GM12878 (cell line): ENCODE data around the gene ZNF100. TPM values are rescaled to one million over a fixed set of nuclear protein-coding genes. Genes with fewer than 3 reads are reported as not detected.

Experiments used
- ATAC-seq: fragments of 200-7000 bp; cut with Tn5 transposase; 3 replicates; pipeline ENCODE4 v1.9.1; 2020; ENCODE audit warnings: mild to moderate bottlenecking, moderate library complexity
- BruUV-seq: library from RNA; stranded (reverse); fragments of 400-500 nt; replicated peaks from 2 replicates; lab custom pipeline; 2021; lab: Mats Ljungman, UMichigan
- CTCF ChIA-PET: fragments of 300-600 bp; sonication (Branson Sonifier 250); formaldehyde crosslinking; extraction: SDS; loops from one replicate; lab custom pipeline; 2021; ENCODE audit warnings: inconsistent platforms; lab: Yijun Ruan, JAX
- POLR2A ChIA-PET: fragments of 350-600 bp; formaldehyde crosslinking; extraction: SDS; loops from one replicate; lab custom pipeline; 2021; ENCODE audit warnings: inconsistent platforms; lab: Charles Lee
- RAD21 ChIA-PET: fragments of 300-600 bp; sonication (Branson Sonifier 250); formaldehyde crosslinking; loops from one replicate; lab custom pipeline; 2023; ENCODE audit warnings: antibody characterized with exemption; ENCODE audit not compliant: unreplicated experiment; lab: Charles Lee
- SMC1A ChIA-PET: fragments of 300-600 bp; sonication (Branson Sonifier 250); formaldehyde crosslinking; loops from one replicate; lab custom pipeline; 2023; ENCODE audit not compliant: unreplicated experiment, uncharacterized antibody; lab: Charles Lee
- DNase-seq: peaks from one replicate; pipeline ENCODE4 v3.0.0-alpha.2; 2011; ENCODE audit warnings: low read depth, low spot score
- FAIRE-seq: peaks from 3 replicates; lab custom pipeline; 2011; peaks lifted over from hg19 to GRCh38; lab: Jason Lieb, UNC
- H2AFZ ChIP-seq: 2 replicates; pipeline ENCODE4 v1.6.0; 2011; ENCODE audit warnings: low read depth, low read length, control low read depth; ENCODE audit not compliant: control insufficient read depth
- H3K27ac ChIP-seq: 2 replicates; pipeline ENCODE4 v1.5.1; 2011; ENCODE audit warnings: control low read depth; ENCODE audit not compliant: control insufficient read depth, insufficient read depth
- H3K27me3 ChIP-seq, 2 experiments: replicated peaks in 1 of 2; 2 replicates each; pipeline versions ENCODE4 v1.6.0 to v1.6.1; 2011; ENCODE audit warnings: low read length in 1 of 2; ENCODE audit not compliant: control insufficient read depth in 2 of 2, insufficient read depth in 2 of 2
- H3K36me3 ChIP-seq, 2 experiments: 2 replicates each; pipeline ENCODE4 v1.5.1; 2011; ENCODE audit warnings: low read length in 1 of 2; ENCODE audit not compliant: control insufficient read depth in 2 of 2, insufficient read depth in 2 of 2
- H3K4me1 ChIP-seq: 2 replicates; pipeline ENCODE4 v1.6.1; 2011; ENCODE audit warnings: mild to moderate bottlenecking, low read length, moderate library complexity, mixed read lengths; ENCODE audit not compliant: control insufficient read depth, insufficient read depth
- H3K4me2 ChIP-seq: 2 replicates; pipeline ENCODE4 v1.6.0; 2011; ENCODE audit warnings: control low read depth; ENCODE audit not compliant: control insufficient read depth, insufficient read depth
- H3K4me3 ChIP-seq: fragments of 200-600 bp; sonication (generic); 2 replicates; pipeline ENCODE4 v1.5.1; 2016
- H3K79me2 ChIP-seq: 2 replicates; pipeline ENCODE4 v1.6.0; 2011; ENCODE audit warnings: low read length; ENCODE audit not compliant: control insufficient read depth, insufficient read depth
- H3K9ac ChIP-seq: 2 replicates; pipeline ENCODE4 v1.8.0; 2011; ENCODE audit warnings: low read length, control low read depth, mixed read lengths; ENCODE audit not compliant: control insufficient read depth, insufficient read depth
- H3K9me3 ChIP-seq: replicated peaks from 3 replicates; pipeline ENCODE4 v1.5.1; 2011; ENCODE audit warnings: mild to moderate bottlenecking, low read length; ENCODE audit not compliant: control insufficient read depth, insufficient read depth
- H4K20me1 ChIP-seq: 2 replicates; pipeline ENCODE4 v1.6.0; 2011; ENCODE audit not compliant: control insufficient read depth, insufficient read depth
- BCL3 ChIP-seq: IDR thresholded peaks from 2 replicates; pipeline ENCODE4 v1.6.1; 2011; ENCODE audit warnings: borderline replicate concordance, low read depth, mild to moderate bottlenecking, moderate library complexity, low read length; ENCODE audit not compliant: insufficient read depth, poor library complexity, severe bottlenecking
- BCLAF1 ChIP-seq: fragments of 450-650 bp; IDR thresholded peaks from 2 replicates; pipeline ENCODE4 v1.6.1; 2017; ENCODE audit warnings: antibody characterized with exemption, mild to moderate bottlenecking, moderate library complexity
- CBFB ChIP-seq: IDR thresholded peaks from 2 replicates; pipeline ENCODE4 v1.6.1; 2016; ENCODE audit warnings: antibody characterized with exemption, low read depth
- CREB1 ChIP-seq: IDR thresholded peaks from 2 replicates; pipeline ENCODE4 v1.6.1; 2012; ENCODE audit warnings: low read depth, mild to moderate bottlenecking, inconsistent platforms
- DPF2 ChIP-seq: fragments of 450-650 bp; IDR thresholded peaks from 2 replicates; pipeline ENCODE4 v1.6.1; 2017; ENCODE audit warnings: mild to moderate bottlenecking
- EZH2 ChIP-seq: IDR thresholded peaks from 2 replicates; pipeline ENCODE4 v1.6.1; 2012; ENCODE audit warnings: low read depth, mild to moderate bottlenecking, control low read depth, inconsistent platforms, low read length, borderline replicate concordance; ENCODE audit not compliant: control insufficient read depth
- IKZF2 ChIP-seq, 2 experiments: fragments of 450-650 bp; IDR thresholded peaks; 2 replicates each; pipeline ENCODE4 v1.6.1; 2017; ENCODE audit warnings: mild to moderate bottlenecking in 2 of 2, moderate library complexity in 2 of 2
- MLLT1 ChIP-seq: fragments of 450-650 bp; IDR thresholded peaks from 2 replicates; pipeline ENCODE4 v1.6.1; 2016; ENCODE audit warnings: mild to moderate bottlenecking
- POU2F2 ChIP-seq: IDR thresholded peaks from 3 replicates; pipeline ENCODE4 v1.6.1; 2011; ENCODE audit warnings: low read depth, mild to moderate bottlenecking, low read length, borderline replicate concordance
- ZNF622 ChIP-seq: fragments of 450-650 bp; IDR thresholded peaks from 2 replicates; pipeline ENCODE4 v1.6.1; 2017; ENCODE audit warnings: mild to moderate bottlenecking, inconsistent platforms
- WGBS: methylation state at CpG from one replicate; pipeline ENCODE4 v1.1.6; 2016; ENCODE audit warnings: low lambda C conversion rate; ENCODE audit not compliant: insufficient replicate concordance, insufficient coverage; ENCODE audit errors: missing lambda C conversion rate; 5-methylcytosine and 5-hydroxymethylcytosine counted together
- in situ Hi-C: fragments of 300-500 bp; cut with MboI; formaldehyde crosslinking; loops from 9 replicates; pipeline ENCODE4 v1.14.3; 2018; ENCODE audit warnings: mixed read lengths
- intact Hi-C: fragments of 100-400 bp; cut with micrococcal nuclease; formaldehyde crosslinking; loops from one replicate; pipeline ENCODE4 v1.14.2; 2022; ENCODE audit not compliant: unreplicated experiment
- polyA plus RNA-seq, 11 experiments: library from polyadenylated mRNA; depleted of rRNA in 4 of 11; unstranded in 6 of 11; stranded (reverse) in 5 of 11; fragments of >200 nt; fragmentation: Nextera tagmentation in 4 of 11; fragmentation: Illumina TruSeq in 1 of 11; extraction: Ambion mirVana in 4 of 11; extraction: Trizol in 1 of 11; gene quantifications; 1 replicate in 1 of 11; 2 replicates in 10 of 11; pipeline versions ENCODE4 v1.2.1 to v1.2.3, GENCODE V29; 2011 to 2016; ENCODE audit warnings: inconsistent platforms in 2 of 11, missing spikeins in 2 of 11, low read depth in 1 of 11
- total RNA-seq, 4 experiments: library from RNA; depleted of rRNA in 3 of 4; stranded (reverse); fragments of >200 nt in 3 of 4; fragmentation: Illumina TruSeq in 1 of 4; extraction: Trizol in 1 of 4; gene quantifications; 2 replicates each; pipeline versions ENCODE4 v1.2.1 to v1.2.3, GENCODE V29; 2013 to 2021

ZNF100 gene
- total and polyA plus RNA-seq, 10 of the 15 experiments (the other 5 are each of a cell fraction or from before 2014, with no cell fraction given): 3.0 to 18.2 (median 9.4) TPM

GRCh38 chr19:21680671-21681070 is 86.7 kb downstream of the ZNF100 start:
- intact Hi-C loops (no loop called here), in situ Hi-C loops (no loop called here)
- ATAC-seq (no peak), DNase-seq (no peak), FAIRE-seq (no peak)
- H3K9ac ChIP-seq: no peak overlapping the region
- ChIA-PET SMC1A (interaction anchor here (0.5 kb wide), 1 partner anchor 722 kb away, joined by 3 read pairs; no protein-coding TSS in a partner anchor), RAD21 (no interaction called here), POLR2A (no interaction called here), CTCF (no interaction called here)
- no peak overlapping the region for H3K4me2 ChIP-seq
- H3K27me3 ChIP-seq: no peaks in the 10 kb centered on the region
- H2AFZ ChIP-seq: no peak overlapping the region
- 0% methylated on average over 3 of the region's 3 CpGs for WGBS
- H3K79me2 ChIP-seq: no peaks in the 10 kb centered on the region
- no peaks in the 10 kb centered on the region; the same call in 2 of the 3 replicates for H3K9me3 ChIP-seq
- no TSS peak for BruUV-seq
- H4K20me1 ChIP-seq: no peaks in the 10 kb centered on the region
- no peak overlapping the region for H3K4me3 ChIP-seq
- no peak for TF ChIP-seq POU2F2
- no peak for TF ChIP-seq IKZF2 (IDR thresholded peaks at IDR 0.05)
- TF ChIP-seq BCLAF1: no peak
- TF ChIP-seq DPF2: no peak
- no peak for TF ChIP-seq ZNF622
- TF ChIP-seq BCL3: no peak
- TF ChIP-seq CBFB: no peak
- TF ChIP-seq CREB1: no peak
- TF ChIP-seq MLLT1: no peak
- TF ChIP-seq EZH2: no peak
- no peaks in the 10 kb centered on the region for H3K36me3 ChIP-seq
- H3K4me1 ChIP-seq: no peaks in the 10 kb centered on the region
- H3K27ac ChIP-seq: no peak overlapping the region
